Measurements from ENCODE around the gene HDGFL2. TPM values are rescaled to one million over a fixed set of nuclear protein-coding genes. Genes with fewer than 3 reads are reported as not detected.

HDGFL2 gene
- total RNA-seq, 4 donors from 2014 or later = 15.5 to 39.7 (median 26.9) TPM

DNA sequence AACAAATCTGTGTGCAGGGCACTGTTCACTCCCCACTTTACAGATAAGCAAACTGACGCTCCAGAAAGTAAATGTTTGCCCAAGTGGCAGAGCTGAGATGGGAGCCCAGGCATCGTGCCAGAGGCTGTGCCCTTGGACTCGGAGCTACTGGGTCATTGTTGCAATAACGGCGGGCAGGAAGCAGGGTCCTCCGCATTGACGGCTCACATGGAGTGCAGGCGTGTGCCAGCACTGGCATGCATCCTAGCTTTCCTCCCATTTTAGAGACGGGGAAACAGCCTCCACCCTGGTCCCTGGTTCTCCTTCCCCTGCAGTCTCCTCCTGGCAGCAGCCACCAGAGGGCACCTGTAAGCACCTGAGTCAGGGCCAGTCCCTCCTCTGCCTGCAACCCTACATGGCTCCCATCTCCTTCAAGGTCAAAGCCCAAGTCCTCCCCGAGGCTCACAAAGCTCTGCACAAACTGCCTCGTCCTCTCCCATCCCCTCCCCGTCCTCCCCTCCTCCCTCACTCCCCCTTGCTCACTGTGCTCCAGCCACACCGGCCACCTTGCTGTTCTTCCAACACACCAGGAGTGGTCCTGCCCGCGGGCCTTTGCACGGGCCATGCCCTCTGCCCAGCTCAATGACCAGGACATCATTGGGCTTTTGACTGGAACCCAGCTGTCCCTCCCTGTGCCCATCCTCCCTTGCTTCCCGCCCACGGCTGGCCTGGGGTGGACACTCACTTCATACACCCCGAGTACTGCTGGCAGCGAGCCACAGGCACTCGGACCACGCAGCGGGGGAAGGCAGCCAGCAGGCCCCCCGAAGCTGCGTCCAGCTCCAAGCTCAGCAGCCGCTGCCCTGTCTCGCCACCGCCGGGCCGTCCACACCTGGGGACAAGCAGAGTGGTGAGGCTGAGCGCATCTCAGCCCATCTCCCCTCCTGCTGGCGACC lies 75.5 kb downstream of the HDGFL2 start:
- TF ChIP-seq, protein P1, sequence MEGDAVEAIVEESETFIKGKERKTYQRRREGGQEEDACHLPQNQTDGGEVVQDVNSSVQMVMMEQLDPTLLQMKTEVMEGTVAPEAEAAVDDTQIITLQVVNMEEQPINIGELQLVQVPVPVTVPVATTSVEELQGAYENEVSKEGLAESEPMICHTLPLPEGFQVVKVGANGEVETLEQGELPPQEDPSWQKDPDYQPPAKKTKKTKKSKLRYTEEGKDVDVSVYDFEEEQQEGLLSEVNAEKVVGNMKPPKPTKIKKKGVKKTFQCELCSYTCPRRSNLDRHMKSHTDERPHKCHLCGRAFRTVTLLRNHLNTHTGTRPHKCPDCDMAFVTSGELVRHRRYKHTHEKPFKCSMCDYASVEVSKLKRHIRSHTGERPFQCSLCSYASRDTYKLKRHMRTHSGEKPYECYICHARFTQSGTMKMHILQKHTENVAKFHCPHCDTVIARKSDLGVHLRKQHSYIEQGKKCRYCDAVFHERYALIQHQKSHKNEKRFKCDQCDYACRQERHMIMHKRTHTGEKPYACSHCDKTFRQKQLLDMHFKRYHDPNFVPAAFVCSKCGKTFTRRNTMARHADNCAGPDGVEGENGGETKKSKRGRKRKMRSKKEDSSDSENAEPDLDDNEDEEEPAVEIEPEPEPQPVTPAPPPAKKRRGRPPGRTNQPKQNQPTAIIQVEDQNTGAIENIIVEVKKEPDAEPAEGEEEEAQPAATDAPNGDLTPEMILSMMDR (IDR thresholded peaks at IDR 0.05; ENCODE audit: low read depth) = no peak

DNA sequence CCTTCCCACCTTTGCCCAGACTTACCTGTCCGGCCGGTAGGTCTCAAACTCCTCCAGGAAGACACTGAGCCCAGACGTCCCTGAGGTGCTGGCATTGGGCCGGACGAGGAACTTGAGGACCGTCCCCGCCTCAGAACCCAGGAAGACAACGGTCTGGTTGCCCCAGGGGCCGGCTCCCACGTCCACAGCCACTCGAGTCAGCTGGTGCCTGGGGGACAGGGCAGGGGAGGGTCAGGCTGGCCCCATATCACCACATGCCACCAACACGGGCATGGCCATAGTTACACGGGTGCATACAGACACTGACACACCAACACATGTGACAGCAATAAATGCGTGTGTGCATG lies 76.1 kb downstream of the HDGFL2 start:
- TF ChIP-seq, protein P1 (IDR thresholded peaks at IDR 0.05; ENCODE audit: low read depth) = no peak

DNA sequence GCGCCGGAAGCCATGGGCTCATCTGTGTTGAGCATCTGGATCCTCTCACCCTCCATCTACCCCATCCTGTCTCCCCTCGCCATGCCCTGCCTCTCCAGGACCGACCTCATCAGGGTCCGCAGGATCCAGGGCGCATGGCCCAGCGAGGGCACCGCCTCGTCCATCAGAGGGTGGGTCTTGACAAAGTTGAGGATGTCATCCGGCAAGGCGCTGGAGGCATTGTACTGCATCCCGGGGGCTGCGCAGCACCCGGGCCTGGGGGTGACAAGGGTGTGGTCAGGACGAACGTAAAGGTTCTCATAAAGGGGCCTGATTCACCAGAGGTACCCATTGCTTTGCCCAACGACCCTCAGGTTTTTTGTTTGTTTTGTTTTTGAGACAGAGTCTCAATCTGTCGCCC lies 77.9 kb downstream of the HDGFL2 start:
- TF ChIP-seq, protein P1 (IDR thresholded peaks at IDR 0.05; ENCODE audit: low read depth) = no peak

DNA sequence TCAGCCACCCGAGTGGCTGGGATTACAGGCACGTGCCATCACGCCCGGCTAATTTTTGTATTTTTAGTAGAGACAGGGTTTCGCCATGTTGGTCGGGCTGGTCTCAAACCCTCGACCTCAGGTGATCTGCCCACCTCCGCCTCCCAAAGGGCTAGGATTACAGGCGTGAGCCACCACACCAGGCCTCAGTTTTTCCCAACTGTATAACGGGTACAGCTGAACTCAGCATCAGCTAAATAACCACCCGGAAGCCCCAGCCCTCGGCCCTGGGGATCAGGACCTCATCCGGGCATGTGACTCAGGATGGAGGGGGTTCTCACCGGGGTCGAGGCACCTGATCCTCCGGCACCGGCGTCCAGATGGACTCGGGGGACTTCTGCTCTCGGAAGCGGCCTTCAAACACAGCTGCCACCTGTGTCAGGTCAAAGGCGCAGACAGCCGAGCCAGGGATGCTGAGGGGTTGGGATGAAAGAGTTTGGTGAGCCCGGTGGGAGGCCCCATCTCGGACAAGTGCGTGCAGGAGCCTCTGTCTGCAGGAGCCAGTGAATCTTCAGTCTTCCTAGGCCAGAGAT lies 78.5 kb downstream of the HDGFL2 start:
- TF ChIP-seq, protein P1 (IDR thresholded peaks at IDR 0.05; ENCODE audit: low read depth) = no peak

Small RNA genes within 50 kb of the gene (small RNA-seq; reads per million reads assigned to genes)
- not detected for gene MIR4746

Other genes with a start within 250 kb of the HDGFL2 start
- 10 to 100 TPM in 1 of 4 donors, 1 to 10 TPM in 3; 2.0 to 20.7 (median 8.0) TPM for gene EBI3, start 242.8 kb upstream of the HDGFL2 start, total RNA-seq
- 10 to 100 TPM; 10.7 to 21.5 (median 17.5) TPM for gene YJU2, start 225.2 kb upstream of the HDGFL2 start, total RNA-seq
- not detected for gene SHD, start 193.0 kb upstream of the HDGFL2 start, total RNA-seq
- gene TMIGD2, start 169.9 kb upstream of the HDGFL2 start, total RNA-seq = under 1 TPM in 1 of 4 donors, not detected in 3; 0.34 TPM
- gene FSD1, start 167.7 kb upstream of the HDGFL2 start, total RNA-seq = not detected
- 1 to 10 TPM; 1.5 to 2.9 (median 1.8) TPM for gene STAP2, start 133.5 kb upstream of the HDGFL2 start, total RNA-seq
- gene MPND, start 128.7 kb upstream of the HDGFL2 start, total RNA-seq = 10 to 100 TPM in 1 of 4 donors, 1 to 10 TPM in 3; 3.8 to 13.2 (median 8.4) TPM
- gene SH3GL1, start 71.8 kb upstream of the HDGFL2 start, total RNA-seq = 10 to 100 TPM; 28.7 to 43.9 (median 36.4) TPM
- 10 to 100 TPM in 1 of 4 donors, 1 to 10 TPM in 3; 4.8 to 13.0 (median 6.3) TPM for gene CHAF1A, start 69.7 kb upstream of the HDGFL2 start, total RNA-seq
- 100 to 1,000 TPM in 2 of 4 donors, 10 to 100 TPM in 2; 85.0 to 149 (median 102) TPM for gene UBXN6, start 14.5 kb upstream of the HDGFL2 start, total RNA-seq
- gene PLIN4, start 46.2 kb downstream of the HDGFL2 start, total RNA-seq = 1,000 to 10,000 TPM in 1 of 4 donors, 100 to 1,000 TPM in 3; 519 to 1,574 (median 929) TPM
- 100 to 1,000 TPM in 1 of 4 donors, 10 to 100 TPM in 3; 23.8 to 153 (median 32.8) TPM for gene PLIN5, start 62.9 kb downstream of the HDGFL2 start, total RNA-seq
- 1 to 10 TPM in 3 of 4 donors, under 1 TPM in 1; 0.65 to 2.0 (median 1.3) TPM for gene LRG1, start 67.7 kb downstream of the HDGFL2 start, total RNA-seq
- gene SEMA6B, start 87.4 kb downstream of the HDGFL2 start, total RNA-seq = 10 to 100 TPM in 1 of 4 donors, 1 to 10 TPM in 3; 2.6 to 12.8 (median 5.2) TPM
- gene TNFAIP8L1, start 167.2 kb downstream of the HDGFL2 start, total RNA-seq = 1 to 10 TPM; 1.5 to 7.0 (median 2.1) TPM
- gene MYDGF, start 198.0 kb downstream of the HDGFL2 start, total RNA-seq = 10 to 100 TPM; 32.4 to 45.6 (median 35.4) TPM

All from subcutaneous adipose tissue (tissue), 4 donors.